Mesenchymal stem cell (in vitro differentiated cells and primary cell): ENCODE data around the gene AMIGO2. TPM values are rescaled to one million over a fixed set of nuclear protein-coding genes. Genes with fewer than 3 reads are reported as not detected.

ENCODE experiments used
- DNase-seq: peaks from one replicate; pipeline ENCODE4 v3.0.0-alpha.2; 2013
- H2AFZ ChIP-seq: one replicate; pipeline ENCODE4 v1.6.1; 2013; ENCODE audit warnings: low read depth, mild to moderate bottlenecking, control low read depth, inconsistent platforms, low read length, moderate library complexity
- H2AK5ac ChIP-seq: 2 replicates; pipeline ENCODE4 v1.6.1; 2013; ENCODE audit warnings: low read length, moderate library complexity, mild to moderate bottlenecking, inconsistent platforms; ENCODE audit not compliant: severe bottlenecking
- H2BK120ac ChIP-seq: one replicate; pipeline ENCODE4 v1.6.1; 2013; ENCODE audit warnings: low read depth, mild to moderate bottlenecking, inconsistent platforms, low read length, moderate library complexity
- H2BK12ac ChIP-seq, 2 experiments: one replicate each; pipeline ENCODE4 v1.6.1; 2013; ENCODE audit warnings: inconsistent platforms in 2 of 2, low read length in 2 of 2, mild to moderate bottlenecking in 2 of 2, moderate library complexity in 2 of 2, control low read depth in 1 of 2
- H2BK15ac ChIP-seq: one replicate; pipeline ENCODE4 v1.6.1; 2013; ENCODE audit warnings: mild to moderate bottlenecking, low read depth, inconsistent platforms; ENCODE audit not compliant: poor library complexity, severe bottlenecking
- H2BK5ac ChIP-seq: 2 replicates; pipeline ENCODE4 v1.6.1; 2013; ENCODE audit warnings: low read depth, mild to moderate bottlenecking, low read length, control low read depth, inconsistent platforms; ENCODE audit not compliant: poor library complexity, severe bottlenecking
- H3K14ac ChIP-seq, 2 experiments: one replicate each; pipeline ENCODE4 v1.6.1; 2013; ENCODE audit warnings: inconsistent platforms in 2 of 2, low read length in 2 of 2, control low read depth in 1 of 2, mild to moderate bottlenecking in 1 of 2, moderate library complexity in 1 of 2
- H3K18ac ChIP-seq, 2 experiments: one replicate each; pipeline ENCODE4 v1.6.1; 2013; ENCODE audit warnings: inconsistent platforms in 2 of 2, low read length in 2 of 2, control low read depth in 1 of 2, low read depth in 1 of 2, mild to moderate bottlenecking in 1 of 2
- H3K23ac ChIP-seq, 2 experiments: one replicate each; pipeline ENCODE4 v1.6.1; 2013; ENCODE audit warnings: inconsistent platforms in 2 of 2, low read length in 2 of 2, mild to moderate bottlenecking in 2 of 2, moderate library complexity in 2 of 2, control low read depth in 1 of 2
- H3K27ac ChIP-seq: 2 replicates; pipeline ENCODE4 v1.5.1; 2013; ENCODE audit warnings: mild to moderate bottlenecking, moderate library complexity, low read length, control low read depth, inconsistent platforms; ENCODE audit not compliant: poor library complexity, severe bottlenecking
- H3K27me3 ChIP-seq, 2 experiments: 2 replicates each; pipeline versions ENCODE4 v1.6.1 to v1.7.0; 2013; ENCODE audit warnings: low read length in 2 of 2, mild to moderate bottlenecking in 2 of 2, moderate library complexity in 2 of 2, control low read depth in 1 of 2, inconsistent platforms in 1 of 2; ENCODE audit not compliant: control insufficient read depth in 1 of 2, insufficient read depth in 1 of 2
- H3K36me3 ChIP-seq, 2 experiments: 2 replicates each; pipeline versions ENCODE4 v1.6.1 to v1.7.0; 2013; ENCODE audit warnings: low read length in 2 of 2, control low read depth in 1 of 2, inconsistent platforms in 1 of 2, low read depth in 1 of 2, mild to moderate bottlenecking in 1 of 2; ENCODE audit not compliant: insufficient read depth in 2 of 2, control insufficient read depth in 1 of 2
- H3K4ac ChIP-seq, 2 experiments: one replicate each; pipeline ENCODE4 v1.6.1; 2013; ENCODE audit warnings: inconsistent platforms in 2 of 2, low read length in 2 of 2, mild to moderate bottlenecking in 2 of 2, moderate library complexity in 2 of 2, control low read depth in 1 of 2, low read depth in 1 of 2
- H3K4me1 ChIP-seq: 2 replicates; pipeline ENCODE4 v1.6.1; 2013; ENCODE audit warnings: low read depth, low read length, control low read depth; ENCODE audit not compliant: control insufficient read depth, insufficient read depth
- H3K4me2 ChIP-seq: 2 replicates; pipeline ENCODE4 v1.6.1; 2013; ENCODE audit warnings: low read length, mild to moderate bottlenecking, inconsistent platforms; ENCODE audit not compliant: poor library complexity, severe bottlenecking
- H3K4me3 ChIP-seq, 2 experiments: 2 replicates each; pipeline versions ENCODE4 v1.5.1 to v1.7.0; 2013; ENCODE audit warnings: low read length in 2 of 2, mild to moderate bottlenecking in 2 of 2, control low read depth in 1 of 2, low read depth in 1 of 2; ENCODE audit not compliant: insufficient read depth in 1 of 2
- H3K79me1 ChIP-seq: replicated peaks from 2 replicates; pipeline ENCODE4 v1.6.1; 2013; ENCODE audit warnings: mild to moderate bottlenecking, control low read depth, low read length, inconsistent platforms; ENCODE audit not compliant: poor library complexity, severe bottlenecking
- H3K9ac ChIP-seq: 2 replicates; pipeline ENCODE4 v1.7.0; 2013; ENCODE audit warnings: mild to moderate bottlenecking, low read length, moderate library complexity
- H3K9me3 ChIP-seq: 2 replicates; pipeline ENCODE4 v1.7.0; 2013; ENCODE audit warnings: mild to moderate bottlenecking, low read length; ENCODE audit not compliant: control insufficient read depth
- H4K8ac ChIP-seq: one replicate; pipeline ENCODE4 v1.6.1; 2013; ENCODE audit warnings: inconsistent platforms, mild to moderate bottlenecking, low read length, moderate library complexity
- H4K91ac ChIP-seq: one replicate; pipeline ENCODE4 v1.6.1; 2013; ENCODE audit warnings: mild to moderate bottlenecking, low read length, inconsistent platforms
- WGBS: methylation state at CpG from one replicate; pipeline ENCODE4 v1.1.7; 2013; ENCODE audit warnings: mixed read lengths; 5-methylcytosine and 5-hydroxymethylcytosine counted together
- polyA plus RNA-seq, 2 experiments: library from polyadenylated mRNA; stranded (reverse); fragments of 200-250 nt; gene quantifications; one replicate each; pipeline ENCODE4 v1.2.3, GENCODE V29; 2013

Gene AMIGO2, protein sequence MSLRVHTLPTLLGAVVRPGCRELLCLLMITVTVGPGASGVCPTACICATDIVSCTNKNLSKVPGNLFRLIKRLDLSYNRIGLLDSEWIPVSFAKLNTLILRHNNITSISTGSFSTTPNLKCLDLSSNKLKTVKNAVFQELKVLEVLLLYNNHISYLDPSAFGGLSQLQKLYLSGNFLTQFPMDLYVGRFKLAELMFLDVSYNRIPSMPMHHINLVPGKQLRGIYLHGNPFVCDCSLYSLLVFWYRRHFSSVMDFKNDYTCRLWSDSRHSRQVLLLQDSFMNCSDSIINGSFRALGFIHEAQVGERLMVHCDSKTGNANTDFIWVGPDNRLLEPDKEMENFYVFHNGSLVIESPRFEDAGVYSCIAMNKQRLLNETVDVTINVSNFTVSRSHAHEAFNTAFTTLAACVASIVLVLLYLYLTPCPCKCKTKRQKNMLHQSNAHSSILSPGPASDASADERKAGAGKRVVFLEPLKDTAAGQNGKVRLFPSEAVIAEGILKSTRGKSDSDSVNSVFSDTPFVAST
- polyA plus RNA-seq (2013, experiment 1 of 2): 13.2 TPM
- 13.5 TPM for polyA plus RNA-seq (2013, experiment 2 of 2)

DNA sequence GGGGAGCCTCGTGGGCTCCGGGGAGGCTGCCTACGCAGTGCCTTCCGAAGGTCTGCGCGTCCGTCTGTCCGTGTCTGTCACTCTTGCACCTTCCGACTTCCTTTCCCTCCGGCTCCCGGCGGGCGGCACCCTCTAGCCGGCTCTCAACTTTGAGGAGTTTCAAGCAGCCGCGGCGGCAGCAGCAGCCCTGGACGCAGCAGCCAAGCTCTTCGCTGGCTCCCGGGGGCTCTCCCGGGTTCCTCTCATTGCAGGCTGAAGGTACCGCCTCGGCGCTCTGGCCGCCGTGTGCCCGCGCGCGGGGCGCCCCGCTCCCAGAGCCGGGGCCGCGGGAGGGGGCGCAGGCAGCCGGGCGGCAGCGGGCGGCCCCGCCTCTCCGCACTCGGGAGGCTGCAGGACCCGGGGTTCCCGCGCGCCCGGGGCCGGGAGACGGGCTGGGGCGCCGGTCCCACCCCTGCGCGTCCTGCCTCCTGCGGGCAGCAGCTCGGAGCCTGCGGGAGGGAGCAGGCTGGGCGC is at the start of gene AMIGO2, which contains the start of gene PCED1B:
Gene AMIGO2 (minus strand): TSS at position 492 of the 513 bp plus-strand sequence. CDS start 957 bp downstream, outside the sequence.
Gene PCED1B (plus strand): TSS at position 154 of the 513 bp plus-strand sequence. CDS start 155,443 bp downstream, outside the sequence.
- H3K23ac ChIP-seq: peak within 1 kb of the TSS in 1 of 2 experiments; percentile 89
- peak within 1 kb of the TSS; percentile 56 for H3K4me2 ChIP-seq
- no peaks in the 10 kb centered on the region for H3K9me3 ChIP-seq
- 0% methylated on average over 24 of the region's 58 CpGs for WGBS
- peak within 1 kb of the TSS; percentile 34 to 93 for H3K18ac ChIP-seq
- peaks cover 5% of the 10 kb centered on the region for H3K79me1 ChIP-seq
- peak within 1 kb of the TSS; percentile 51 for H2AK5ac ChIP-seq
- H3K27ac ChIP-seq: peak within 1 kb of the TSS; percentile 96
- peaks cover 0 to 38% of the 10 kb centered on the region in 2 experiments for H3K27me3 ChIP-seq
- peak within 1 kb of the TSS; percentile 93 for H2BK15ac ChIP-seq
- H3K9ac ChIP-seq: peak within 1 kb of the TSS; percentile 73
- peak within 1 kb of the TSS; percentile 58 to 93 for H3K4ac ChIP-seq
- H2AFZ ChIP-seq: peak within 1 kb of the TSS; percentile 87
- peak within 1 kb of the TSS; percentile 64 for H4K91ac ChIP-seq
- H2BK120ac ChIP-seq: peak within 1 kb of the TSS; percentile 66
- peak within 1 kb of the TSS; percentile 46 for H4K8ac ChIP-seq
- H3K4me1 ChIP-seq: peaks cover 13% of the 10 kb centered on the region
- peaks cover 0 to 3% of the 10 kb centered on the region in 2 experiments for H3K36me3 ChIP-seq
- peak within 1 kb of the TSS; percentile 39 for H2BK5ac ChIP-seq
- H2BK12ac ChIP-seq: peak within 1 kb of the TSS; percentile 18 to 97
- H3K14ac ChIP-seq: peak within 1 kb of the TSS in 1 of 2 experiments; percentile 68
- DNase-seq: peak; percentile 73
- H3K4me3 ChIP-seq: peak within 1 kb of the TSS; percentile 83

DNA sequence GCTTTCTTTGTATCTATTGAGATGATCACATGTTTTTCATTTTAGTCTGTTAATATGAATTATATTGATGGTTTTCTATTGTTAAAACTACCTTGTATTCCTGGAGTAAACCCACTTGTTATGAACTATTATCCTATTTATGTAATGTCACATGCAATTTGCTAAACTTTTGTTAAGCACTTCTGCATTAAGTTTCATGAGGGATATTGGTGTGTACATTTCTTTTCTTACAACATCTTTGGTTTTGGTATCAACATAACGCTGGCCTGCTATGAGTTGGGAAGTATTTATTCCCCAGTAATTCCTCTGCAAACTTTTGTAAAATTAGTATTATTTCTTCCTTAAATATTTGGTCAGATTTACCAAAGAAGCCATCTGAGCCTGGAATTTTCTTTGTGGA is 46.5 kb upstream of the AMIGO2 start:
- no peak overlapping the region for H3K4me2 ChIP-seq
- no peak overlapping the region for H3K4ac ChIP-seq
- H2AFZ ChIP-seq: no peak overlapping the region
- WGBS: no CpG with 5 or more reads among the region's 1 CpG
- DNase-seq: no peak
- H3K14ac ChIP-seq: no peak overlapping the region
- no peak overlapping the region for H3K27ac ChIP-seq
- H3K4me1 ChIP-seq: no peaks in the 10 kb centered on the region
- no peak overlapping the region for H4K91ac ChIP-seq
- H2AK5ac ChIP-seq: no peak overlapping the region
- H4K8ac ChIP-seq: no peak overlapping the region
- no peak overlapping the region for H2BK5ac ChIP-seq
- H3K27me3 ChIP-seq: no peaks in the 10 kb centered on the region
- no peak overlapping the region for H2BK12ac ChIP-seq
- no peak overlapping the region for H3K18ac ChIP-seq
- no peak overlapping the region for H3K23ac ChIP-seq
- no peaks in the 10 kb centered on the region for H3K79me1 ChIP-seq
- no peaks in the 10 kb centered on the region for H3K36me3 ChIP-seq
- peaks cover 4% of the 10 kb centered on the region for H3K9me3 ChIP-seq
- no peak overlapping the region for H3K9ac ChIP-seq
- no peak overlapping the region for H2BK120ac ChIP-seq
- H3K4me3 ChIP-seq: no peak overlapping the region
- no peak overlapping the region for H2BK15ac ChIP-seq

DNA sequence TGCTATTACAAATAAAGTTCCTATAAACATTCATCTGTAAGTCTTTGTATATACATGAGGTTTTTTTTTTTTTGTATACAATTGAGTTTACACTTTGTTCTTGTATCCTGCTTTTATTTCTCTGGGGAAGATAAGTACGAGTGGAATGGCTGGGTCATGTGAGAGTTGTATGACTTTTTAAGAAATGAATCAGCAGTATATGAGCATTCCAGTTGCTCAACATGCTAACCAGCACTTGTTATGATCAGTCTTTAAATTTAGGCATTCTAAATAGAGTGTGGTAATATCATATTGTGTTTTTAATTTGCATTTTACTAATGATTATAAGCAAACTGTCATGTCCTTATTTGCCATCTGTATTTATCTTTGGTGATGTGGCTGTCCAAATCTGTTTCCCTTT is 44.7 kb upstream of the AMIGO2 start:
- Histone ChIP-seq H3K23ac (no peak overlapping the region), H3K4me2 (no peak overlapping the region), H3K4ac (no peak overlapping the region), H3K36me3 (no peaks in the 10 kb centered on the region), H2BK12ac (no peak overlapping the region), H2AFZ (no peak overlapping the region), H3K27ac (no peak overlapping the region), H3K79me1 (no peaks in the 10 kb centered on the region), H2BK15ac (no peak overlapping the region), H4K91ac (no peak overlapping the region), H3K18ac (no peak overlapping the region), H2BK5ac (no peak overlapping the region), H3K9ac (no peak overlapping the region), H3K14ac (no peak overlapping the region), H3K4me1 (no peaks in the 10 kb centered on the region), H3K4me3 (no peak overlapping the region), H2BK120ac (no peak overlapping the region), H3K27me3 (no peaks in the 10 kb centered on the region), H2AK5ac (no peak overlapping the region), H3K9me3 (peaks cover 4% of the 10 kb centered on the region), H4K8ac (no peak overlapping the region)
- peak; percentile 60 for DNase-seq
- WGBS: 0% methylated on average over 1 of the region's 1 CpG

DNA sequence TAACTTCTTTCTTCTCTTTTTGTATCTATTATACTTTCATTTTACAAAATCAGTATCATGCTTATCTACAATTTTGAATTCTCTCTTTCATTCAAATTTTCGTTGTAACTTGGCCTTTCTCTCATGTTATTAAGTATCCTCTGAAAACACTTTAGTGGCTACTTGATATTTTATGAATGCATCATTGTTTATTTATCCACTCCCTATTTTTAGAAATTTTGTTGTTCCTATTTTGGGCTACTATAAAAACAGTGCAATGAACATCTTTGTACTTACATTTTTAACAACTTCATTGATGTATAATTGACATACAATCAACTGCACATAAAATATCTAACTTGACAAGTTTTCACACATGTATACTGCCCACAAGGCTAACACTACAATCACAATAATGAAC is 44.0 kb upstream of the AMIGO2 start:
- WGBS: no CpG with 5 or more reads among the region's 1 CpG
- H4K8ac ChIP-seq: no peak overlapping the region
- no peak overlapping the region for H2AFZ ChIP-seq
- no peaks in the 10 kb centered on the region for H3K36me3 ChIP-seq
- DNase-seq: peak; percentile 13
- H3K27me3 ChIP-seq: no peaks in the 10 kb centered on the region
- H3K9ac ChIP-seq: no peak overlapping the region
- no peak overlapping the region for H3K4me3 ChIP-seq
- H2AK5ac ChIP-seq: no peak overlapping the region
- no peak overlapping the region for H2BK5ac ChIP-seq
- H3K4me1 ChIP-seq: no peaks in the 10 kb centered on the region
- H3K14ac ChIP-seq: no peak overlapping the region
- H3K79me1 ChIP-seq: no peaks in the 10 kb centered on the region
- H3K4me2 ChIP-seq: no peak overlapping the region
- H3K9me3 ChIP-seq: peaks cover 4% of the 10 kb centered on the region
- H3K4ac ChIP-seq: no peak overlapping the region
- no peak overlapping the region for H3K27ac ChIP-seq
- no peak overlapping the region for H2BK120ac ChIP-seq
- H4K91ac ChIP-seq: no peak overlapping the region
- no peak overlapping the region for H2BK15ac ChIP-seq
- no peak overlapping the region for H3K18ac ChIP-seq
- H3K23ac ChIP-seq: no peak overlapping the region
- no peak overlapping the region for H2BK12ac ChIP-seq
